ENCODE measurements around the gene RBM27.
A peak's percentile ranks its signal among the peaks of the same experiment; 100 is the strongest.
"Not testable (repeated sequence)": the region's sequence is repeated elsewhere in the genome, so short reads cannot be mapped to it uniquely, and the experiment has no call there.

RBM27 gene, protein sequence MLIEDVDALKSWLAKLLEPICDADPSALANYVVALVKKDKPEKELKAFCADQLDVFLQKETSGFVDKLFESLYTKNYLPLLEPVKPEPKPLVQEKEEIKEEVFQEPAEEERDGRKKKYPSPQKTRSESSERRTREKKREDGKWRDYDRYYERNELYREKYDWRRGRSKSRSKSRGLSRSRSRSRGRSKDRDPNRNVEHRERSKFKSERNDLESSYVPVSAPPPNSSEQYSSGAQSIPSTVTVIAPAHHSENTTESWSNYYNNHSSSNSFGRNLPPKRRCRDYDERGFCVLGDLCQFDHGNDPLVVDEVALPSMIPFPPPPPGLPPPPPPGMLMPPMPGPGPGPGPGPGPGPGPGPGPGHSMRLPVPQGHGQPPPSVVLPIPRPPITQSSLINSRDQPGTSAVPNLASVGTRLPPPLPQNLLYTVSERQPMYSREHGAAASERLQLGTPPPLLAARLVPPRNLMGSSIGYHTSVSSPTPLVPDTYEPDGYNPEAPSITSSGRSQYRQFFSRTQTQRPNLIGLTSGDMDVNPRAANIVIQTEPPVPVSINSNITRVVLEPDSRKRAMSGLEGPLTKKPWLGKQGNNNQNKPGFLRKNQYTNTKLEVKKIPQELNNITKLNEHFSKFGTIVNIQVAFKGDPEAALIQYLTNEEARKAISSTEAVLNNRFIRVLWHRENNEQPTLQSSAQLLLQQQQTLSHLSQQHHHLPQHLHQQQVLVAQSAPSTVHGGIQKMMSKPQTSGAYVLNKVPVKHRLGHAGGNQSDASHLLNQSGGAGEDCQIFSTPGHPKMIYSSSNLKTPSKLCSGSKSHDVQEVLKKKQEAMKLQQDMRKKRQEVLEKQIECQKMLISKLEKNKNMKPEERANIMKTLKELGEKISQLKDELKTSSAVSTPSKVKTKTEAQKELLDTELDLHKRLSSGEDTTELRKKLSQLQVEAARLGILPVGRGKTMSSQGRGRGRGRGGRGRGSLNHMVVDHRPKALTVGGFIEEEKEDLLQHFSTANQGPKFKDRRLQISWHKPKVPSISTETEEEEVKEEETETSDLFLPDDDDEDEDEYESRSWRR

DNA sequence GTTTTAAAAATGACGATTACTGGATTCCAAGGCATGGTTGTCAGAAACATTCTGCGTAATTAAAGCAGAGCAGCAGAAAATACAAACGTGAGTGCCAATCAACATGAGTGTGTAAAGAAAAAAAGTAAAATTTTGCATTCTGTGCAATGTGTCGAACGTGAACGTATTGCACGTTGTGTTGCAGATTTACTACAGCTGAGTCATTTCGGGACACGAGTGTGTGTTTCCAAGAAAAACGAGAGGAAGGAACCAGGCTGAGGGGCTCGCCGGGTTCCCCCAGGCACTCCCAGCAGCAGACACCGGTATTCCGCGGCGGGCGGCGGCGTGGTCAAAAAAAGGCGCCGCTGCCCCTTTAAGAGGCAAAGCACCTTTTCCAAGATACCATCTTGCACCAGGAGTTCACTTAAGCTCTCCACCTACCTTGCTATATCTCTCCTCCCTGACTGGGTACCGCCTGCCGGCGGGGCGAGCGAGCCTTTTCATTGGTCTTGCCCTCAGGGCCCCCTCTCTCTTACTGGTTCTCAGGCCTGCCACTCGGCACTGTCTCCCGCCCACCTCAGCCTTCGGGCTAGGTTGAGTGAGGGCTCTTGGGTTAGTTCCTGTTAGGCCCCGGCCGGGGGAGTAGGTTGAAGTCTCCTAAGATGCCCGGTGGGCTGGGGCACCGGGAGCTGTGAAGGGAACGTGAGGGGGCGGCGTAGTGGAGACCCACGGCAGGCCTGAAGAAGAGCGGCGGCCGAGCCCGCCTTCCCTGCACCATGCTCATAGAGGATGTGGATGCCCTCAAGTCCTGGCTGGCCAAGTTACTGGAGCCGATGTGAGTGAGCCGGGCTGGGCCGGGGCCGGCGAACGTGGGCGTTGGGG is at the start of gene RBM27:
Gene RBM27 (plus strand): TSS at position 595 of the 861 bp plus-strand sequence. CDS start 161 bp downstream, at position 756.
- peak; percentile 84 for DNase-seq (ENCODE audit: low read depth)

DNA sequence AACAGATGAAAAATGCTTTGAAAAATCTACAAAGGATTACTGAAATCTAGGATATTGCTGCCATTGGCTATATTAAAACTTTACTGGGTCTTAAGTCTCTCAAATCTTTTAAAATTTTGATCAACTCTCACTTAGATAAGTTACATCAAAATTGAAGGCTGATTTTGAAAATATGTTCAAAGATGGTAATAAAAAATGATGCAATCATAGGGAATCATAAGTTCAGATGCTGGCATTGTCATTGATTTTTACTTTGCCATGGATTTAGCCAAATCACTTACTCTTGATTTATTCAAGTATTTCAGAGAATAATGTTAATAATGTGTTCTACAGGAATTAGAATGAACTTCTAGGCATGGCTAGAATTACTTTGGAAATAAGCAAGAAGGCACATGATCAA is 45.1 kb upstream of the RBM27 start:
- DNase-seq (ENCODE audit: low read depth): no peak

DNA sequence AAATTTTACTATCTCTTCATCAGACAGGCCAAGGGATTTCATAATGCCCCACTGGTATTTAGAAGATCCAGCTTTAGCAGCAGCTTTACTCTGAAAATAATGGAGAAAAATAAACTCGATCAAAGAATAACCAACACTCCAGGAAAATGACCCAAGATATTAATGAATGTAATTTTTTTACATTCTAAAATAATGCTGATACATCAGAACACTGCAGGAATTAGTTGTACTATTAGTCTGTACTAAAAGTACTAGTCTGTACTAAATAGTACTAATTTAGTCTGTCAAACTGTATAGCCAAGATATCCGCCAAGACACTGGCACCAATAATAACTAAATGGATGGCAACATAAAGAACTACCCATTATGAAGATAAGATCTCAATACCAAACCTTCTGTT is 39.0 kb upstream of the RBM27 start:
- no peak for DNase-seq (ENCODE audit: low read depth)

DNA sequence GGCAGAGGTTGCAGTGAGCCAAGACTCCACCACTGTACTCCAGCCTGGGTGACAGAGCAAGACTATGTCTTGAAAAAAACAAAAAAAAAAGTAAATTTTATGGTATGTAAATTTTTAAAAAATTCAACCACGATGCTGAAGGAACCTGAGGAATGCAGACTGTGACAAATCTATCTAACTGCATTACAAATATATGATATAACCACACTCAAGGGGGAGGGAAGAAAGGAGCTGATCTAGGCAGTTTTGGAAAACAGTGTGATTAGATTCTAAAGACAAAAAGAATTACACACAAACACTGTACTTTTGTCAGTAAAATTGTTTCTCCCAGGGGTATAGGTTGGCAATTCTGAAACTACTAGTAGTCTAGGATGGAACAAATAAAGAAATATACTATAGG is 37.9 kb upstream of the RBM27 start:
- no peak for DNase-seq (ENCODE audit: low read depth)

DNA sequence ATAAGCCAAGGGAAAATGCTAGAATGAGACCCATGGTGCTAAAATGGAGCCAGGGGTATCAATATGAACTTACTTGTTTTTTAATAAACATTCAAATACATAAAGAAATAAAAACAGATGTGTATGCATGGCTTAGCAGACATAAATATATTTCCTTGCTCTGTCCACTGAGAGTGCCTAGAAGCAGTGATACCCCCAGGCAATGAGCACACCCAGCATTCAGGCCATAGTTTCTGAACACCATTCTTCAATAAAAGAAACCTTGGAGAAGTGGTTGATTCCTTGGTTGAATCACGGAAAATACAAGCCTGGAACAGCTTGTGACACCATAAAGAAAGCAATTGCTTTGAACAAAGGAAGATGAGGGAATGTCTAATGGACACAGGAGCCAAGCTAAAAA is 37.5 kb upstream of the RBM27 start:
- no peak for DNase-seq (ENCODE audit: low read depth)

DNA sequence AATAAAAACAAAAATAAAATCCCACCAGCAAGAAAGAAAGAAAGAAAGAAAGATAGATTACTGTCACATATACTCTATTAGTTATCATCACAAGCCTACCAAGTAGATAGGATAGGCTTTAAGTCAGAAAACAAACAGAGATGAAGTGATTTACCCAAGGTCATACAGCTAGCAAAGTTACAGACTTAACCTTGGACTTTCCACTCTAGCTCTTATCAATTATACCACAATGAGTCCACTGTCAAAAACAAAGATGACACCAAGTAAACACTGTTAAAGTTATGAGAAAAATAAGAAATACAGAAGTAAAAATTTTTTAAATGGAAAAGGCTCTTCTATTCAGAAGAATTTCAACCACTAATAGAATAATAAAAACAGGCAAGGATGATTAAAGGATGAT is 34.3 kb upstream of the RBM27 start:
- DNase-seq (ENCODE audit: low read depth): no peak

DNA sequence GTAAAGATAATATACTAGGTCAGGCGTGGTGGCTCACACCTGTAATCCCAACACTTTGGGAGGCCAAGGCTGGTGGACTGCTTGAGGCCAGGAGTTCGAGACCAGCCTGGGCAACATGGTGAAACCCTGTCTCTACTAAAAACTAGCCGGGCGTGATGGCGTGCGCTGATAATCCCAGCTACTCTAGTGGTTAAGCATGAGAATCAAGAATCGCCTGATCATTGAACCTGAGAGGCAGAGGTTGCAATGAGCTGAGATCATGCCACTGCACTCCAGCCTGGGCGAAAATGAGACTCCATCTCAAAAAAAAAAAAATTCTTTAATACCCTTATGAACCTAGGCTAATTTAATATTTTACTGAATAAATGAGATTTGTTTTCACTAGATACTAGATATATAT is 30.4 kb upstream of the RBM27 start:
- DNase-seq (ENCODE audit: low read depth): not testable (repeated sequence)

DNA sequence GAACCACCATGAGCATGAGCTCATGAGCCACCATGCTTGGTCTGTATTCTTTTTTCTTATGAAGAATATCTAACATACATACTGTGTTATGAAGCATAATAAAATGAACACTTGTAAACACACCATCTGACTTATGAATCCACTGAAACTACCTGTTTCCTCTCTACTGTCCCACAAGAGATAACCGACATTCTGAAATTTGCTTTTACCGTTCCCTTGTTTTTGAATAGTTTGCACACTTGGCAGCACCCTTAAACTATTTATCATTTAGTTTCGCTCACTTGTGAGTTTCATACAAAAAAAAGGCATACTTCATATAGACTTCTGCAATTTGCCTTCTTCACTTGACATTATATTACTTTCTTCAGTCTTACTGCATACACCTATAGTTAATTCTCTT is 29.8 kb upstream of the RBM27 start:
- no peak for DNase-seq (ENCODE audit: low read depth)

DNA sequence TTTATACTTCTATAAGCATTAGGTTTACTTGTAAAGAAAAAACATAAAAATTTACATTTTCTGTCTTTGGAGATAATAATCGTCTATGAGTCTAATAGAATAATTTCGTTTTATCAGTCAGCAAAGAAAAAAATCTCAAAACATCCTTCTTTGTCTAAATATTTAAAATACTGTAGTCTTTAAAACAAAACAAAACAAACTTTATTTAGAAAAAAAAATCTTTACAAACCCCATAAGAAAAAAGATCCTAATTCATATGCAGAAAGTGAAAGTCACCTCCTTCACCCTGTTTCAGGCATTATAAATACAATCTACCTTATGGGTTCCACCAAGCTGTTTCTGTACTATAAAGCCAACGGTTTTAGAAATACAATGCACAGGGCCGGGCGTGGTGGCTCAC is 26.6 kb upstream of the RBM27 start:
- no peak for DNase-seq (ENCODE audit: low read depth)

DNA sequence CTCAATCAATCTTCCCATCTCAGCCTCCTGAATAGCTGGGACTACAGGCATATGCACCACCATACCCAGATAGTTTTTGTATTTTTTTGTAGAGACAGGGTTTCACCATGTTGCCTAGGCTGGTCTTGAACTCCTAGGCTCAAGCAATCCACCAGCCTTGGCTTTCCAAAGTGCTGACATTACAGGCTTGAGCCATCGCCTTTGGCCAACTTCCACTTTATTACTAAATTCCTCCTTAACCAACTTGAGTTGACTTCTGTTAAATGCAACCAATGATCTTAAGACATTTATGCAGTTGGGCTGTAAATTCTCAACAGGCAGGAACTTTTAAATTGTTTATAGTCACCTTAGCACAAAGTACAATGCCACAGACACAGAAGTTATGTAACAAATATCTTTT is 23.7 kb upstream of the RBM27 start:
- DNase-seq (ENCODE audit: low read depth): no peak

DNA sequence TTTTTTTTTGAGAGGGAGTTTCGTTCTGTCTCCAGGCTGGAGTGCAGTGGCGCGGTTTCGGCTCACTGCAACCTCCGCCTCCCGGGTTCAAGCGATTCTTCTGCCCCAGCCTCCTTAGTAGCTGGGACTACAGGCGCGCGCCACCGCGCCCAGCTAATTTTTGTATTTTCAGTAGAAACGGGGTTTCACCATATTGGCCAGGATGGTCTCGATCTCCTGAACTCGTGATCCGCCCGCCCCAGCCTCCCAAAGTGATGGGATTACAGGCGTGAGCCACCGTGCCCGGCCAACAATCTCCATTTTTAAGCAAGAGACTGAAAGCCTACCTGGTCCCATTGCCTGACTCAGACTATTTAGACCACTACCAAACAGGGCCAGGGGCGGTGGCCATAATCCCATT is 20.0 kb upstream of the RBM27 start:
- not testable (repeated sequence) for DNase-seq (ENCODE audit: low read depth)

DNA sequence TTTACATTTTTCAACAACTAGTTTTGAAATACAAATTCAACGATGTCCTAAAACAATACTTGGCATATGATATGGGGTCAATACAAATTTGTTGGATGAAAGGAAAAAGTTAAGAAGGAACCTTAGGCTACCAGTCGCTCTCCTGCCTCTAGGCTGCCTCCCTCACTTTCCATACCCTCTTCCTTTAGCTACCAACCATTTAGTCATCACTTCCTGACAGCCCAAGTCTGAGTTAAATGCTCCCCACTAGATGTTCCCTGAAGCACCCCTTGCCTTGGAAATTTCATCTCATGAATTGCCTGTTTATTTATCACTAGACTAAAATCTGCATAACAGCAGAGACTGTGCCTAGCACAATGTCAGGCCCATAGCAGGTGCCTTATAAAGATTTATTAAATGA is 18.2 kb upstream of the RBM27 start:
- no peak for DNase-seq (ENCODE audit: low read depth)

DNA sequence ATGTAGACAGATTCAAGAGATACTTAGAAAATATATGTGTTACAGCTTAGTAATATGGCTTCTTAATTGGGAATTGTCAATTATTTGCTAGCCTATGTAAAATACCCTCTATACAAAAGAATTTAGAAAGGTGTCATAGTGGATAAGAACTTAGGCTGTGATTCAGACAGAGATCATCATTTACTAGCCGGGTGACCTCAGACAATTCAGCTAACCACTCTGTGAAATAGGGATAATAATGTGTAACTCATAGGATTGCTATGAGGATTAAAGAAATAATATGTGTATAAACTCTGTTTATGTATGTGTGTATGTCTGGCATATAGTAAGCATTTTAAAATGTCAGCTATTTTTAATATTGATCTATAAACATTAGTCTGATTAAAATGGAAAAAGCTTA is 15.0 kb upstream of the RBM27 start:
- no peak for DNase-seq (ENCODE audit: low read depth)

DNA sequence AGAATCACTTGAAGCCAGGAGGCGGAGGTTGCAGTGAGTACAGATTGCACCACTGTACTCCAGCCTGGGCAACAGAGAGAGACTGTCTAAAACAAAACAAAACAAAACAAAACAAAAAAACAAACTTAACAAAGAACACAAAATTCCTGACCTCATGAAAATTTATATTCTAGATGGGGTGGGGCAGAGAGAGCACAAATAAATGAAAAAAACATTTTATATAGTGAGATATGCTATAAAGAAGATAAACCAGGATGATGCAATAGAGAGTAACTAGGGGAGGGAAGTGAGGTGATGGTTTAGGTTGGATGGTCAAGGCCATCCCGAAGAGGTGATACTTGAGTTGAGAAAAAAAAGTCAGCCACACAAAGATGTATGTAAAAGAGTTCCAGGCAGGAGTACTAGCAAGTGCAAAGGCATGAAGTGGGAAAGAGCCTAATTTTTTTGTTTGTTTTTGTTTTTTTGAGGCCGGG is 10.8 kb upstream of the RBM27 start:
- no peak for DNase-seq (ENCODE audit: low read depth)

DNA sequence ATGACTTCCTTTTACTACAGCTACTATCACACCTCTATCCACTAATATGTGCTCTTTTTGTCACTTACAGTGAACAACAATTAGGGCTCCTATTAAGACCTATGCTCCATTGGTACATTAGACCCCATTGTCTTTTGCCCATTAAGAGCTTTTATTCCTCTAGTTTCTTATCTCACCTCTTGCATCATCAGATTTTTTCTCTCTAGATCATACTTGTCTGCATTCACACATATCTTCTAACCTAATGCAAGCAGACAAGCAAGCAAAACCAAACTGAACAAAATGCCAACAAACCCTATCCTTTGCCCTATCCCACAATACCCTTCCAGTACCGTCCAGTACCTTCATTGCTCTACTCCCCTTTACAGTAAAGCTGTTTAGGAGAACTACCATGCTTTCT is 10.1 kb upstream of the RBM27 start:
- no peak for DNase-seq (ENCODE audit: low read depth)

DNA sequence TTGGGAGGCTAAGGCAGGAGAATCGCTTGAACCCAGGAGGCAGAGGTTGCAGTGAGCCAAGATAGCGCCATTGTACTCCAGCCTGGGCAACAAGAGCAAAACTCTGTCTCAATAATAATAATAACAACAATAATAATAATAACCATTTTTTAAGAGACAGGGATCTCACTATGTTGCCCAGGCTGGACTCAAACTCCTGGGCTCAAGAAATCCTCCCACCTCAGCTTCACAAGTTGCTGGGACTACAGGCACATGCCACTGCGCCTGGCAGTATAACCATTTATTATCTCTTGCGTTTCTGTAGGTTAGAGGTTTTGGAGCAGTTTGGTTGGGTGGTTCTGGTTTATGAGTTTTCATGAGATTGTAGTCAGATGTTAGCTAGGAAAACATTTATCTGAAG is 8.4 kb upstream of the RBM27 start:
- not testable (repeated sequence) for DNase-seq (ENCODE audit: low read depth)

DNA sequence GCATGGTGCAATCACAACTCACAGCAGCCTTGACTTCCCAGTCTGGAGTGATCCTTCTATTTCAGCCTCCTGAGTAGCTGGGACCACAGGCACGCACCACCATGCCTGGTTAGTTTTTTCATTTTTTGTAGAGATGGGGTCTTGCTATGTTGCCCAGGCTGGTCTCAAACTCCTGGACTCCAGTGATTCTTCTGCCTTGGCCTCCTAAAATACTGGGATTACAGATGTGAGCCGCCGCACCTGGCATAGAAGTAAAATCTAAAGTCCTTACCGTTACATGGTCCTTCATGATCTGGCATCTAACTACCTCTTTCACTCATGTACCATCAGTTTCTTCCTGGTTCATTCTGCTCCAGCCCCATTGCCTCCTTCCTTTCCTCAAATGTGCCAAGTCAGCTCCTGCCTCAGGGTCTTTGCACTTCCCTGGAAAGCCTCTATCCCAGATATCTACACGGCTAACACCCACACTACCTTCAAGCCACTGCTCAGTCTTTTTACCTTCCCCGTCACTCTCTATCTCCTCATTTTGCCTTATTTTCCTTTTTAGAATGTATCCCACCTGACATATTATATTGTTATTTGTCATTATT is 6.9 kb upstream of the RBM27 start:
- no peak for DNase-seq (ENCODE audit: low read depth)

DNA sequence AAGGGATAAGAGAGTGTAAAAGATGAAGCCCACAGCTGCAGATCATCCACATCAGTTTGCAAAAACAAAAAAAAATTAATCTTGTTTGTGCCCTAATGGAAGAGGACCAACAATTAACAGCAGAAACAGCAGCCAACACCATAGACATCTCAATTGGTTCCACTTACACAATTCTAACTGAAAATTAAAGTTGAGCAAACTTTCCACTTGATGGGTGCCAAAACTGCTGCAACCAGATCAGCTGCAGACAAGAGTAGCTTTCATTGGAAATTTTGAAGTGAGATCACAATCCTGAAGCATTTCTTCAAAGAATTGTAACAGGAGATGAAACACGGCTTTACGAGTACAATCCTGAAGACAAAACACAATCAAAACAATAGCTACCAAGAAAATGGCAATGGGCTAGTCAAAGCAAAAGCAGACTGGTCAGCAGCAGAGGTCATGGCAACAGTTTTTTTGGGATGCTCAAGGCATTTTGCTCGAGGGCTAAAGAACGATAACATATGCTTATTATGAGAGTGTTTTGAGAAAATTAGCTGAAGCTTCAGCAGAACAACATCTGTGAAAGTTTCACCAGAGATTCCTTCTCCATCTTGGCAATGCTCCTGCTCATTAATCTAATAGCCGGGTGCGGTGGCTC is 4.1 kb upstream of the RBM27 start:
- no peak for DNase-seq (ENCODE audit: low read depth)

DNA sequence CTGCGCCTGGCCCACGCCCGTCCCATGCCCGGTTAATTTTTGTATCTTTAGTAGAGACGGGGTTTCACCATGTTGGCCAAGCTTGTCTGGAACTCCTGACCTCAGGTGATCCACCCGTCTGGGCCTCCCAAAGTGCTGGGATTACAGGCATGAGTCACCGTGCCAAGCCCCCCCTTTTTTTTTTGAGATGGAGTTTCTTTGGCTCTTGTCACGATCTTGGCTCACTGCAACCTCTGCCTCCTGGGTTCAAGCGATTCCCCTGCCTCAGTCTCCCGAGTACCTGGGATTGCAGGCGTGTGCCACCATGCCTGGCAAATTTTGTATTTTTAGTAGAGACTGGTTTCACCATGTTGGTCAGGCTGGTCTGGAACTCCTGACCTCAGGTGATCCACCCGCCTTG is 1.6 kb upstream of the RBM27 start:
- not testable (repeated sequence) for DNase-seq (ENCODE audit: low read depth)

DNA sequence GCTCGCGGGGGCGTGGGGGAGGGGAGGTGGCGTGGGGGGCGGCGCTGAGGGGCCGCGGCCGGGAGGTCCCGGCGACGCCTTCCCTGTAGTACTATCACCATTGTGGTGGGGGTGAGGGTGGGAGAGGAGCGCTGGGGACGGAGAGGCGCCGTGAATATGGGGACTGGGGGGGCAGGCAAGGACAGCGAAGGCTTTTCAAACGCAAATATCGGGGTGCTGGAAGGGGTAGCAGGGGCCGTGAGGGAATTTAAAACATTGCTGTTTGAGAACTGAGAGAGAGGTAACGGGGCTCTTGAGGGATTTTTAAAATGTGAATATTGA is 427 bp downstream of the RBM27 start:
- no peak for DNase-seq (ENCODE audit: low read depth)
